GM18519 (cell line): ENCODE measurements around the gene BCL11A.

Experiments
- ATAC-seq: cut with Tn5 transposase; IDR thresholded peaks from one replicate; pipeline ENCODE4 v1.9.1; 2021; ENCODE audit warnings: mild to moderate bottlenecking, moderate library complexity; ENCODE audit not compliant: unreplicated experiment, low FRiP score

The BCL11A gene

DNA sequence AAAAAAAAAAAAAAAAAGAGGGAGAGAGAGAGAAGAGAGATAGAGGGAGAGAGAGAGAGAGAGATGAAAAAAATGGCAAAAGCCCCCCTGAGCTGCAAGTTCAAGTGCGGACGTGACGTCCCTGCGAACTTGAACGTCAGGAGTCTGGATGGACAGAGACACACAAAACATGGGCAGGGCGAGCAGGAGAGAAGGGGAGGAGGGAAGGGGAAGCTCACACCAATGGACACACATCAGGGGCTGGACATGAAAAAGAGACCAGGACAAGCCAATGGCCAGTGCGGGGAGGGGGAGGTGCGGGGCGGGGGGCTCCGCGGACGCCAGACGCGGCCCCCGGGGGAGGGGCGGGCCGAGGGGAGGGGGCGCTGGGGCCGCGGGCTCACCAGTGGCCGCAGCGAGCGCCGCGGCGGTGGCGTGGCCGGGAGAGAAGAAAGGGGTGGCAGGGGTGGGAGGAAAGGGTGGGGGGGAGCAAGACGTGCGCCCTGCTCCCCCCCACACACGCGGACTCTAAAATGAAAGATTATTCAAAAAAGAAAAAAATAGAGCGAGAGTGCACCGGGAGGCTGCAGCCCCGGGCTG lies at the start of gene BCL11A:
Gene BCL11A, minus strand, starts transcription at position 160 of the 579 bp plus-strand sequence. CDS start 384 bp downstream, outside the sequence.
- no peak for ATAC-seq

DNA sequence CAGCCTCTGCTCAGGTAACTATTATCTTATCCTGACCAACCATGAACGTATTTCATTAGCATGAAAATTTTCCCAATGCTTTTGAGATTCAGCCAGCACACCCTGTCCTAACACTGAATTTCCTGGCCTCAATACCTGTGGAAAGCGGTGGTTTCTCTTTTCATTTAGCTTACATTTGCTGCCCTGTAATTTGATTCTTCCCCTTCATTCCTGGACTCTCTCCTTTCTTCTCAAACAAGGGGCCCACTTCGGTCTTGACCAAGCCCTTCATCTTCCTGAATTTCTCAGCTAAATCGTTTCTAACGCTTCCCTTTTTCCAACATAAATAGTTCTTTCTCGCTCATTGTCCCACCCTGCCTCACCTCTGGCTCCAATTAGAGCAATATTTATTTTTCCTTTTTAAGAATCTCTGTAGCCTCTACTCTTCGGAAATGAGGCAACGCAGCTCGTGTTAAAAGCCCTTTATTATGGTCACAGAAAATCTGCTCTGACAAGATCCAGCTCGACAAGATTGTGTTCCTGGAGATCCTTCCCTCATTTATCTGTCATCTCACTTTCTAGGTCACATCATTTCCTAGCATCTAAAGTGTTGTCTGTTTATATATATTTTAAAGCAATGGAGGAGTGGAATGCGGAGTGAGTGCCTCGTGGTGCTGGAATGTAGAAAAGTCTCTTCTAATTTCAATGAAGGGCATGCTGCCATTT lies 49.5 kb upstream of the BCL11A start:
- no peak for ATAC-seq

DNA sequence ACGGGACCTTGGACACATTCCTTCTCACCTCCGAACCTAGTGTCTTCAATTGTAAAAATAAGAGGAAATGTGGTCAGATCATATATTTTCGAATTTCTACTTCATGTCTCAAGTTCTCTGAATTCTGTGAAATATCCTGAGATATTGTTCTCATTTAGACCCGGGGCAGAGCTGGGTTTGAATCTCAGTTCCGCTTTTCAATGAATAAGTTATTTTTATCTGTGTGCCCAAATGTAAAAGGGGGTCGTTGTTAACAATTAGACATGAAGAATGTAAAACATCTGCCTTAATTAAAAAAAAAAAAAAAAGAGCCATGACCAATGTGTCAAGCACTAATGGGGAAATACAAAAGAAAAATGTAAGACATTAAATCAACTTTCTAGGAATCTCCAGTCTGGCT lies 48.9 kb upstream of the BCL11A start:
- no peak for ATAC-seq

DNA sequence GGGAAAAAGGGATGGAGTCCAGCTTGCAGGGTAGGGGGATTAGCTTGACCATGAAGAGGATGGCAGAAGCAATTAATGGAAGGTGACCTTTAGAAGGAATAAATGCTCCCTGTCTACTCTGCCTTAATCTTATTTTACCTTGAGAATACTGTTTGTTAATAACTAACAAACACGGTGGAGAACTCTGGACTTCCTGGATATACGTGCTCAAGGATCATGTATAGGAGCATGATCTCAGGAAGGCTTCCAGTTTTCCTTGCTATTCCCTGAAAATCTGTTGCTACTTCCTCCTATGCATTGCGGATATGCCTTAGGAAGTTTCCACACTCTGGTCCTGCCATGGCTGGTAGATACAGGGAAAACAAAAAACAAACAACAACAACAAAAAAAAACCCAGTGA lies 44.8 kb upstream of the BCL11A start:
- ATAC-seq: no peak

DNA sequence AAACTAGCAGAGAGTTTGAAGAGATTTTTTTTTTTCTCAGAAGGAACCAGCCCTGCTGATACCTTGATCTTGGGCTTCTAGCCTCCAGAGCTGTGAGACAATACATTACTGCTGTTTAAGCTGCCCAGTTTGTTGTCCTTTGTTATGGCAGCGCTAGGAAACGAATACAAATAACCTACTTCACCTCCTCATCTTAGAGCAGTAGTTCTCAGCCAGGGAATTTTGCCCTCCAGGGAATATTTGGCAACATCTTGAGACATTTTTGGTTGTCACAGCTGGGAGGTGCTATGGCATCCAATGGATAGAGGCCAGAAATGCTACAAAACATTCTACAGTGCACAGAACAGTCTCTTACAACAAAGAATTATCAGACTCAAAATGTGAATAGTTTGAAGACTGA lies 43.9 kb upstream of the BCL11A start:
- no peak for ATAC-seq

DNA sequence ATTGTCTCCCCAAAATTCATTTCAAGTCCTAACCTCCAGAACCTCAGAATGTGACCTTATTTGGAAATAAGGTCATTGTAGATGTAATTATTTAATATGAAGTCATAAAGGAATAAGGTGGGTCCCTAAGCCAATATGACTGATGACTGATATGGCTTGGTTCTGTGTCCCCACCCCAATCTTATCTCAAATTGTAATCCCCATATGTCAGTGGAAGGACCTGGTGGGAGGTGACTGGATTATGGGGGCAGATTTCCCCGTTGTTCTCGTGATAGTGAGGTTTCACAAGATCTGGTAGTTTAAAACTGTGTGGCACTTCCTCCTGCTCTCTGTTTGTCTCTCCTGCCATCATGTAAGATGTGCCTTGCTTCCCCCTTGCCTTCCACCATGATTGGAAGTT lies 43.0 kb upstream of the BCL11A start:
- ATAC-seq: no peak

DNA sequence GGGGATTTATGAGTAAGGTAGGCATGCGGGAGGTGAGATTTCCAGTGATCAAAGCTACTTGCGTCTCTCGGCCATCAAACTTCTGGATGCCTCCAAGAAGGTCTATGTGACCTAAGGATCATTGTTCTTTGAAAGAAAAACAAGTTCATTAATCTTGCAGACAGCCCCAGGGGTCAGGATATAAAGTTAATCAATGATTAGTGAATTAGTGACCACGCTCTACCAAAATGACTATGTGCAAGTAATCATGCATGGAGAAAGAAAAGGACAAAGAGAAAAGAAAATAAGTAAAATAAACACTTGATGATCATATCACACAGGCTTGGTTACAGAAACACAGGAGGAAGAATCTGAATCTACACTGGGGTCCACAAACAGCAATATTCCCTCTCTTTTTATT lies 42.5 kb upstream of the BCL11A start:
- ATAC-seq: no peak

DNA sequence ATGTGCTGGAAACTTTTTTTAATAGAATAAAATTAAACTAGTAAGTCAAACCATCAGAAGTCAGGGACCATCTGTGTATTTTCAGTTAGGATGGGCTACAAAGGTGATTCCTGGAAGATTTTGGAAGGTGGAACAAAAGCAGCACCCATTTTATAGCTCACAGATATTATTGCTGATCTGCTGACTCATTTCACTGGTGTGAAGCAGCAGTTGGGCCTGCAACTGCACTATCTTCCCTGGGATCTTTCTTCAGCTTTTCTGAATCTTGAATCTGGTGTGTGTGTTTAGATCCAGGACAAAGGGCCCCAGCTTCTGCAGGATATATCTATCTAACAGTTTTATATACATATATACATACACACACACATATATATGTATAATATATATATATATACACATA lies 35.6 kb upstream of the BCL11A start:
- no peak for ATAC-seq

DNA sequence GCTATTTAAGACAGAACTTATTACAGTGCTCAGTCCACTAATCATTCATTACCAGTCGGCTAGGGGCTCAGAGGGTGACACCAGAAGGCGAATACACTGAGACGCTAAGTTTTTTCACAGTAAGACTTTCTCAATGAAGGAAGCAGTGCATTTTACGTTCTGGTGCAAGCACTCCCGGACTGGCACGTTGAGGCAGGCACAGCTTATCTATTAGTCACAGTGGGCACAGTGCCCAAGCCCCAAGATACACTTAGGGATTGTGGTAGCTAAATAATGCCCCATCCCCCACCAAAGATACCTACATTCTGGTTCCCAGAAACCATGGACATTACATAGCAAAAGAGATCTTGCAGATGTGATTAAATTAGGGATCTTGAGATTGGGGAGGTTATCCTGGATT lies 32.6 kb upstream of the BCL11A start:
- no peak for ATAC-seq

DNA sequence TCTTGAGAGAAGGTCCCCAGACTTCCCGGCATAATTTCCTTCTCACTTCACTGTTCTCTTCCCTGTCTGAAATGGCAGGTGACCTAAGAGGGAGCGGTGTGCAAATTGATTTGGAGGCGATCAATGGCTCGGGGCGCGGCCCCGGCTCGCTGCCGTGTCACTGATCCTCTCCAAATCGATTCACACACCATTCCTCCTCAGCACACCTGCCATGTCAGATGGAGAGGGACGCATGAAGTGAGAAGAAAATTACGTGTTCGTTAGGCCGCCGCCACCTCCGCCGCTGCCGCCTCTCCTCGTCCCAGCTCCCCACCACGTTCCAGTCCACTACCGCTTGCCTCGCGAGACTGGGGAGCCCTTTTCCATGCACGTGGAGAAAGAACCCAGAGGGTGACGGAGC lies 31.8 kb upstream of the BCL11A start:
- no peak for ATAC-seq

DNA sequence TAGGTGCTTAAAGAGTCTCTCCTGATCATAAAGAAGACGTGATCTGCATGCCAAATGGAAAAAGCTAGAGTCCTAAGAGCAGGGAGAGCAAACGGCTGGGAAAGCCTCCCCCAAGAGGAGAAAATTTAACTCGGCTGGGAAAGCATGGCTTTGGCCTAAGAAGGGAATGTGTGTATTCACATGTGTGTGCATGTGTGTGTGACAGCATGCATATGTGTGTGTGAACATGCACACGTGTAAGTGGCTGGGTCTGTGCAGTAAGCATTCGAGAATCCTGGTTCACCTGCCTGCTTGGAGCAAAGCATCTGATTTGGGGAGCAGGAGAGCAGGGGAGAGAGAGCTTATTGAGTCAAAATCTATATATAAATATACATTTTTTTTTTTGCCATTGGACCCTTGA lies 30.1 kb upstream of the BCL11A start:
- ATAC-seq: no peak

DNA sequence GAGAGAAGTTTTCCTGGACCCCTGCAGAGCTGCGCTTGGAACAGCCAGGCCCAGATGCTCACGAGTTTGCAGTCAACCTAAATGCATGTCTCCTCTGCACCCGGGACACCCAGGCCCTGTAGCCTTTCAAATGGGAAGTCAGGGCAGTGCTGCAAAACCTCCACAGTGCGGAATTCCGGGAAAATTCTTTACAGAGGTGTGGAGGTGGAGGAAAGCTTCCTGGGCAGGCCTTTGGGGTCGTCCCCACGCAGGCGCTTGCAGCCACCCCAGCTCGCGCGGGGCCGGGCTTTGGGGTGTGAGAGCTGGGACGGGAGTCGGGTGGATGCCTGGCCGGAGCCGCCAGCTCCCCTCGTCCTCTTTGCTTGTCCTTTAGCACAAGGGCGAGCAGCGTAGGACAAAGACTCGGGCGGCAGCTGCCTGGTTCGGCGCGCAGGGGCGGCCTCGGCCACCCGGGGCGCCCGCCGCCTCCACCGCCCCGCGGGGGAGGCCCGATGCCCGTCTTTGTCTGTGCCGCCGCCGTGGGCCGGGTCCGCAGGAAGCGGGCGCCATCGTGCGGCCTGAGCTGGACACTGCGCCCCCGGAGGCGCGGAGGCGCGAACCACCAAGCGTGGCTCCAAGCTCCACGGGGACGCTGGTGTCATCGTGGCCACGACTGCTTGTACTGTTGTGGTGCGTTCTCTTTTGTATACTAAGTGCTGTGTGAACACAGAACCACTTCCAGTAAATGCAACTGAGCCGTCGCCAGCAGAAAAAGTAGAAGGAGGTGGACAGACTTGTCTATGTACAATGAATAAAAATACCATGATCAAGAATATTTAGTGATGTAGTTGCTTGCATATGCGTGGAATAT lies 28.2 kb upstream of the BCL11A start:
- ATAC-seq: peak; percentile 88

DNA sequence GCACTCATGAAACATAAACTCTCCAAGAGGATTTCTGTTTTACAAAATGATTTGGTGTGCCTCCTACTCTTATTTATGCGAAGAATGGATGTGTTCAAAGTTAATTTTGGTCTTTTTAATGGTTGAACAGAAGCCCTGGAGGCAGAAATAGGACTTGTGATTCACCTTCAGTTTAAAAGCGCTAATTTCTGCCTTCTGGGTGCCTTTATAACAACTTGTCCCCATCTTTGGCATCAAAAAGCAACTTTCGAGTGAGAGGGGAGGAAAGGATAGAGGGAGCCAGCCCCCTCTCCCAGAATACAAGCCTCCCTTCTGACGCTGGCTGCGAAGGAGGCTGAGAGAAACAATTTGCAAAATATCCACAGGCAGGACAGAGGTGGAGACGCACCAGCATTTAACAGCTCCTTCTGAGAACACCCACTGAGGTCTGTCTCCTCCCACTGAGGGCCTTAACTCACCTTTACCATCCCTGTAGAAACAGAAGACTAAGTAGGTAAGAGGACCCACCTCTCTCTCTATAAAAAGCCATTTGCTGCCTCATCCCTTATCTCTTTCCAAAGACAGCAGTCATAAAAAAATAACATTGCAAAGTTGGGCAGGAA lies 24.3 kb upstream of the BCL11A start:
- ATAC-seq: no peak

DNA sequence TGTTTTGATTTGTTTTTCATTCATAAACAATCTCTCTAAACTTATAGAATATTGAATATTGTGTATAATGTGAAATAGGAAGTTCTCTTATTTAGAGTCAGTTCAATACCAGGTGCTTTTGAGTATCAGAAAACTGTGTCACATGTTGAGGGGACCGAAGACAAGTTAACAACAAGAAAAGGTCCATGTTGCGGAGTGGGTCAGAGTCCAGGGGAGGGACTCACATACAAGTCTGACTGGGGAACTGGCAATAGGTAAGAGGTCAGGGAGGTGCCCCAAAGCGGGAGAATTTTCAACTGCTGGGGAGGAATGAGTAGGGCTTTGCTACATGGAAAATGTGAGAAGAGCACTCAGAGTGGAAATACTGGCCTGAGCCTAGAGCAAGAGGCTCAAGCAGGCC lies 19.8 kb upstream of the BCL11A start:
- ATAC-seq: no peak

DNA sequence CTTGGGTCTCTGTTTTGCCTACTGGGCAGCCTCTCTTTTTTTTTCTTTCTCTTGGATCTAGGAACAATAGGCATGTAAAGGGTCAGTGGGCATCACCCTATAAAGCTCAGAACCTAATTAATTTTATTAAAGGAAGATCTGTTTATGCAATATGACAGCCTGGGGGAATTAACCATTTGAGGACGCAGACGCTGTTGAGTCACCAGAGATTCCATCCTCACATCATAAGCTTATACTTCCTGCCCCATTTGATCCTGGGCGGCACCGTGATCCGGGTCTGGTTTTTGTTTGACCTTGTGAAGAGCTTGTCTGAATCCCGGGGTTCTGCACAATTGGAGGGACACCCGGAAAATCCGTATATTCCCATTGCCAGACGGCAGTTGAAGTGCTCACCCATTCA lies 16.8 kb upstream of the BCL11A start:
- ATAC-seq: no peak

DNA sequence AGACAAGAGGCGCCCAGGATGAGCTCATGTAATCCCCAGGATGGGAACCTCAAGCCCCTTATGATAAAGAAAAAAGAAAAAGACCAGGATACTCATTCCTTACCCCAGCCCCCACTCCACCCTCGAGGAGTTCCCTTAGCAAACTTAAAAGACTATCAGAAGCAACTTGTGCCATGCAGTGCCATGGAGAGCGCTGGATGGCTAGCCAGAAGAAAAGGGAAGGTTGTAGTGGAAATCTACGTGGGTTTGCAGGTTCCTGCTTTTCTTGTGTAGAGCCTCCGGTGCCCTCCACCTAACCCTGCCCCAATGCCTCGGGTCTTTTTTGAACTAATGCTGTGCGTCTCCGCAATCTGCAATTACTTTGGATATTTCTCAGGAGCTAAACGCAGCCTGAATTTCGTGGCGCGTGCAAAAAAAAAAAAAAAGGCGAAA lies 16.2 kb upstream of the BCL11A start:
- no peak for ATAC-seq

DNA sequence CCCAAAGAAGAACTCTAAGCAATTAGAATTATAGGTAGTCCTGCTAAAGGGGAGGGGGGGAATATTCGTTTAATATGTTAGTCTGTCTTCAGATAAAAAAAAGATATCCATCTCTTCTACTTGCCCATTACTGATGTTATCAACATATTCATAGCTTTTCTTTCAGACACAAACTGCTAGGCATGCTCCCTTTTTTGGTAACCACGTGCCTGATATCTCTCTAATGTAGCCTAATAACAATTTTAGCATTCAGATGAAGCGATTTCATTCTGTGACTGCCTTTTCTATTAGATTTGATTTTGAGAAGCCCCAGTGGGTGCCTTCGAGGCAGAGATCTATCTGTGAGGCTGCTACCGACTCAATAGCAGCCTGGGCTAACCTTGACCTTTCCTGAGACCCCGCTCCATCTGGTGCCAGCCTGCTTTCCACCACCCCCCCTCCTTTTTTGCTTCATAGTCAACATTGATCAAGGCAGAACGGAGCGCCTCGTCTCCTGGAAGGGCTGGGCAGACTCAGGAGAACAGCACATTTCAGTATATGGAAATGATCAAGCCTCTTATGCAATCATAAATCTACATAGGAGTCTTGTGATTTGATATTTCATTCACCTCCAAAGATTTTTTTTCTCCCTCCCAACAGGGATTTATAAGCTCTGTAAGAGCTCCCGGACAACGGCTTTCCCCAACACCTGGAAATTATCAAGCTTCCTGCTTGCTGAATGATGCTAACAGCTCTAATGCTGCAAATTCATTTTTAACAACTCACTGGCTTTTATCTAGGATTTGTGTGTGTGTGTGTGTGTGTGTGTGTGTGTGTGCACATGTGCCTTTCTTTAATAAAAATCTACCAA lies 14.7 kb upstream of the BCL11A start:
- ATAC-seq: no peak

DNA sequence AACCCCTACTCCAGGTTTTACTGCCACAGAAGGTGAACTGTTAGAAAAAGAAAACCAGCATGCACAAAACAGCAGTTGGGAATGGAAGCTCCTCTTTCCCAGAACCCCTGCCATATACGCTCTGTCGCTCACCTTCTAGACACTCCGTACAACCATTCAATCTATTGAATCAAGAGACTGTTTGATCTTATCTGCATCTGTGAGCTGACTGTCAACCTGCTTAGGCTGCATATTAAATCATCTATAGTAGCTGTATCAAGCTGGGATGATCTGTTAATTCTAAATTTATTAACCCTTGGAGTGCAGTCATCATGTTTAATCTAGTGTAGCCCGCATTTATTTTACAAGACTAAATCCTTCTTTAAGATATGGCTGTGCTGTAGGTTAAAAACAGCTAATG lies 13.6 kb upstream of the BCL11A start:
- ATAC-seq: no peak

DNA sequence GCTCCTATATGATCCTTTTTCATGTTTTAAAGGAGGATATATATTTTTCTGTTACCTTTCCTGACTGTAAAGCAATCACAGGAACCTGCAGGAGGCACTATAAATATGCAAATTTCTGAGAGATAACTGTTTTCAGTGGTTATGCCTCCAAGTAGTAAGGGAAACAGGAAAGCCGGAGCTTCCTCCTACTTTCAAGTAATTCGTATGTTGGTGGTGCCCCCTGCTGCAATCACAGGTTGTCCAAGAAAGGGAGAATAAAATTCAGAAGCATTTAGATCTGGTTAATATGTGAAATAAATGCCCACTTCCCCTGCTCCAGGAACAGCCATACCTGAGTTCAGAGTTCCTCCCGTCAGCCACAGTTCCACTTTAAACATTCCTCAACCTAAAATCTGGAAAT lies 12.0 kb upstream of the BCL11A start:
- ATAC-seq: no peak
